A673 (cell line): ENCODE measurements around the gene VWF. TPM values are rescaled to one million over a fixed set of nuclear protein-coding genes. Genes with fewer than 3 reads are reported as not detected.

Experiments
- BruUV-seq: library from RNA; stranded (reverse); fragments of 400-500 nt; replicated peaks from 2 replicates; lab custom pipeline; 2021; lab: Mats Ljungman, UMichigan
- CTCF ChIA-PET: fragments of 300-600 bp; sonication (Branson Sonifier 250); formaldehyde crosslinking; loops from one replicate; lab custom pipeline; 2022; ENCODE audit warnings: antibody characterized with exemption; lab: Charles Lee
- POLR2A ChIA-PET: fragments of 300-600 bp; sonication (Branson Sonifier 250); formaldehyde crosslinking; loops from one replicate; lab custom pipeline; 2022; ENCODE audit warnings: antibody characterized with exemption; ENCODE audit not compliant: low non-redundant PET; lab: Charles Lee
- DNase-seq: peaks from one replicate; pipeline ENCODE4 v3.0.0-alpha.2; 2015; ENCODE audit warnings: low spot score
- H3K27ac ChIP-seq: fragments of 200-600 bp; sonication (generic); 2 replicates; pipeline ENCODE4 v1.5.1; 2016; ENCODE audit warnings: mixed run types, low read depth, mild to moderate bottlenecking, mixed read lengths, antibody characterized with exemption, low read length; ENCODE audit not compliant: poor library complexity, severe bottlenecking
- H3K27me3 ChIP-seq: fragments of 200-600 bp; sonication (generic); replicated peaks from 2 replicates; pipeline ENCODE4 v1.6.1; 2017; ENCODE audit warnings: mixed run types, low read depth, mild to moderate bottlenecking, mixed read lengths, antibody characterized with exemption, low read length; ENCODE audit not compliant: insufficient read depth, poor library complexity
- H3K36me3 ChIP-seq: fragments of 200-600 bp; sonication (generic); 2 replicates; pipeline ENCODE4 v1.6.1; 2016; ENCODE audit warnings: mixed run types, mild to moderate bottlenecking, mixed read lengths, antibody characterized with exemption, low read length; ENCODE audit not compliant: insufficient read depth, poor library complexity, severe bottlenecking
- H3K4me1 ChIP-seq: fragments of 200-600 bp; sonication (generic); 2 replicates; pipeline ENCODE4 v1.6.1; 2017; ENCODE audit warnings: mixed run types, mild to moderate bottlenecking, mixed read lengths, antibody characterized with exemption, low read length; ENCODE audit not compliant: insufficient read depth, poor library complexity, severe bottlenecking
- H3K4me3 ChIP-seq: fragments of 200-600 bp; sonication (generic); 2 replicates; pipeline ENCODE4 v1.5.1; 2016; ENCODE audit warnings: low read depth, mixed run types, mild to moderate bottlenecking, mixed read lengths, low read length; ENCODE audit not compliant: poor library complexity, severe bottlenecking
- H3K9me3 ChIP-seq: fragments of 200-600 bp; sonication (generic); 2 replicates; pipeline ENCODE4 v1.6.1; 2016; ENCODE audit warnings: mixed run types, low read depth, mild to moderate bottlenecking, mixed read lengths, antibody characterized with exemption, low read length; ENCODE audit not compliant: poor library complexity, severe bottlenecking
- EZH2 ChIP-seq: fragments of 200-600 bp; sonication (generic); IDR thresholded peaks from 2 replicates; pipeline ENCODE4 v1.6.1; 2017; ENCODE audit warnings: borderline replicate concordance, low read depth, mild to moderate bottlenecking, mixed read lengths, antibody characterized with exemption, low read length; ENCODE audit not compliant: poor library complexity, severe bottlenecking
- intact Hi-C: fragments of 100-400 bp; cut with micrococcal nuclease; formaldehyde crosslinking; loops from one replicate; pipeline ENCODE4 v1.10.0; 2022; ENCODE audit not compliant: unreplicated experiment
- total RNA-seq: library from RNA; stranded (reverse); gene quantifications from 2 replicates; pipeline ENCODE4 v1.2.3, GENCODE V29; 2021
- TF ChIP-seq, protein P1 (sequence below): fragments of 300-800, 200-600 bp; sonication (generic); conservative IDR thresholded peaks from 2 replicates; pipeline ENCODE4 v1.5.1; 2017; ENCODE audit warnings: low read depth, mild to moderate bottlenecking, antibody characterized with exemption, low read length, moderate library complexity, mixed read lengths

Gene VWF
- total RNA-seq, 1 experiment from 2014 or later, result not detected

DNA sequence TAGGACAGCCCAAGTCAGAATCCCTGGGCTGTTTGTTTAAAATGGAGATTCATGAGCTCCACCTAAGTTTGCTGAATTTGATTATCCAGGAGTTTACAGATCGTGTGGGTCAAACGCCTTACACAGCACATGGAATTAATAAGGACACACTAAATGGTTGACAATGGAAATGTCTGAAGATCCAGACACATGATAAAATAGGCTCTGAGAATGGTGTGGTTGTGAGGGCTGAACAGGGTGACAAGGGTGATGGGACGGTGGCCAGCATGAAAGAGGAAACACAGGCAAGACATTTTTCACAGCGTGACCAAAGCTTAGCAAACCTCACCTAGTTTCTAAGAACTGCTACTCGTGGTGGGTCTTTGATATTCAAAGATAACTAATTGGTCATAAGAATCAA lies 12.5 kb downstream of the VWF start:
- ChIA-PET POLR2A (no interaction called here), CTCF (no interaction called here)
- intact Hi-C loops, result no loop called here
- no peaks in the 10 kb centered on the region for H3K9me3 ChIP-seq
- no peak for DNase-seq
- no peak overlapping the region for H3K27ac ChIP-seq
- no peaks in the 10 kb centered on the region for H3K27me3 ChIP-seq
- no TSS peak for BruUV-seq
- H3K4me1 ChIP-seq, result no peaks in the 10 kb centered on the region
- no peaks in the 10 kb centered on the region for H3K36me3 ChIP-seq
- TF ChIP-seq, protein P1, sequence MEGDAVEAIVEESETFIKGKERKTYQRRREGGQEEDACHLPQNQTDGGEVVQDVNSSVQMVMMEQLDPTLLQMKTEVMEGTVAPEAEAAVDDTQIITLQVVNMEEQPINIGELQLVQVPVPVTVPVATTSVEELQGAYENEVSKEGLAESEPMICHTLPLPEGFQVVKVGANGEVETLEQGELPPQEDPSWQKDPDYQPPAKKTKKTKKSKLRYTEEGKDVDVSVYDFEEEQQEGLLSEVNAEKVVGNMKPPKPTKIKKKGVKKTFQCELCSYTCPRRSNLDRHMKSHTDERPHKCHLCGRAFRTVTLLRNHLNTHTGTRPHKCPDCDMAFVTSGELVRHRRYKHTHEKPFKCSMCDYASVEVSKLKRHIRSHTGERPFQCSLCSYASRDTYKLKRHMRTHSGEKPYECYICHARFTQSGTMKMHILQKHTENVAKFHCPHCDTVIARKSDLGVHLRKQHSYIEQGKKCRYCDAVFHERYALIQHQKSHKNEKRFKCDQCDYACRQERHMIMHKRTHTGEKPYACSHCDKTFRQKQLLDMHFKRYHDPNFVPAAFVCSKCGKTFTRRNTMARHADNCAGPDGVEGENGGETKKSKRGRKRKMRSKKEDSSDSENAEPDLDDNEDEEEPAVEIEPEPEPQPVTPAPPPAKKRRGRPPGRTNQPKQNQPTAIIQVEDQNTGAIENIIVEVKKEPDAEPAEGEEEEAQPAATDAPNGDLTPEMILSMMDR, result no peak
- no peak for TF ChIP-seq EZH2
- H3K4me3 ChIP-seq, result no peak overlapping the region

DNA sequence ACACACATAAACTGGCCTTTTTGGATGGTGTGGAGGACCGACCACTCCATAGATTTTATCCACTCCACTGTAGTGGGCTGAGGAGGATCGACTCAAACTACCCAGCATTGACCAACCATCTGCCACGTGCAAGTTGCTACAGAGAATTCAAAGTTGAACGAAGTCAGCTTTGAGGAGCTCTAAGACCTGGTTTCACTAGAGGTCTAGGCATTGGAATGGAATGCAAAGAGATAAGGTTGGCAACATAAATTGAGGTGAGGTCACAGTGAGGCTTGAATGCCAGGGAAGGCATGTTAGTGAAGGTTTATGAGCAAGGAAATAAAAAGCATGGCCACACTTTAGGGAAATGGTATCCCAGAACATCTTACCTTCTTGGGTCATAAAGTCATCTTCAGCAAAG lies 14.5 kb downstream of the VWF start:
- ChIA-PET CTCF (no interaction called here), POLR2A (no interaction called here)
- no peak for DNase-seq
- TF ChIP-seq, protein P1, result no peak
- TF ChIP-seq EZH2, result no peak
- Histone ChIP-seq H3K4me1 (no peaks in the 10 kb centered on the region), H3K27ac (no peak overlapping the region), H3K27me3 (no peaks in the 10 kb centered on the region), H3K9me3 (no peaks in the 10 kb centered on the region), H3K4me3 (no peak overlapping the region), H3K36me3 (no peaks in the 10 kb centered on the region)
- intact Hi-C loops, result no loop called here
- BruUV-seq, result no TSS peak

DNA sequence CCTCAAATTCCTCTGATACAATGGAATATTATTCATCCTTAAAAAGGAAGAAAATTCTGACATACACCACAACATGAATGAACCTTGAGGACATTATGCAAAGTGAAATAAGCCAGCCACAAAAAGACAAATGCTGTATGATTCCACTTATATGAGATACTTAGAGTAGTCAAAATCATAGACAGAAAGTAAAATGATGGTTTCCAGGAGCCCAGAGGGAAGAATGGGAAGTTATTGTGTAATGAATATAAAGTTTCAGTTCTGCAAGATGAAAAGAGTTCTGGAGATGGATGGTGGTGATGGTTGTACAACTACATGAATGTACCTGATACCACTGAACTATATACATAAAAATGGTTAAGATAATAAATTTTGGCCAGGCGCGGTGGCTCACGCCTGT lies 18.3 kb downstream of the VWF start:
- BruUV-seq, result no TSS peak
- intact Hi-C loops, result no loop called here
- TF ChIP-seq EZH2, result no peak
- TF ChIP-seq, protein P1, result no peak
- no peaks in the 10 kb centered on the region for H3K36me3 ChIP-seq
- H3K27ac ChIP-seq, result no peak overlapping the region
- H3K4me1 ChIP-seq, result no peaks in the 10 kb centered on the region
- ChIA-PET CTCF (no interaction called here), POLR2A (no interaction called here)
- H3K4me3 ChIP-seq, result no peak overlapping the region
- no peaks in the 10 kb centered on the region for H3K27me3 ChIP-seq
- no peaks in the 10 kb centered on the region for H3K9me3 ChIP-seq
- DNase-seq, result no peak
